NT2/D1 (cell line): ENCODE measurements around the gene GSS.
"Not testable (repeated sequence)": the region's sequence is repeated elsewhere in the genome, so short reads cannot be mapped to it uniquely, and the experiment has no call there.

Source experiments
- DNase-seq: peaks from one replicate; pipeline ENCODE4 v3.0.0-alpha.2; 2011; ENCODE audit warnings: low read depth, low spot score
- H3K27me3 ChIP-seq: 2 replicates; pipeline ENCODE4 v1.6.0; 2011; ENCODE audit warnings: mild to moderate bottlenecking; ENCODE audit not compliant: insufficient read length, insufficient read depth
- H3K36me3 ChIP-seq: 2 replicates; pipeline ENCODE4 v1.6.1; 2011; ENCODE audit warnings: mild to moderate bottlenecking, low read length, mixed read lengths; ENCODE audit not compliant: insufficient read depth, insufficient read length
- H3K4me1 ChIP-seq: 2 replicates; pipeline ENCODE4 v1.5.1; 2011; ENCODE audit not compliant: insufficient read depth, insufficient read length
- H3K4me3 ChIP-seq: 2 replicates; pipeline ENCODE4 v1.5.1; 2011; ENCODE audit warnings: low read depth; ENCODE audit not compliant: insufficient read length
- H3K9ac ChIP-seq: 2 replicates; pipeline ENCODE4 v1.6.0; 2011; ENCODE audit warnings: low read depth; ENCODE audit not compliant: insufficient read length
- H3K9me3 ChIP-seq: 2 replicates; pipeline ENCODE4 v1.5.1; 2011; ENCODE audit warnings: mild to moderate bottlenecking, low read length; ENCODE audit not compliant: insufficient read depth
- SUZ12 ChIP-seq: IDR thresholded peaks from 2 replicates; pipeline ENCODE4 v1.6.1; 2011; ENCODE audit not compliant: insufficient read length, insufficient read depth; ENCODE audit errors: extremely low read depth
- YY1 ChIP-seq: IDR thresholded peaks from 2 replicates; pipeline ENCODE4 v1.6.1; 2011; ENCODE audit not compliant: insufficient read length, insufficient read depth
- ZNF274 ChIP-seq: IDR thresholded peaks from 2 replicates; pipeline ENCODE4 v1.6.1; 2011; ENCODE audit warnings: mild to moderate bottlenecking, low read depth, low read length

Gene GSS

GRCh38 chr20:34884260-34884659 is 71.3 kb downstream of the GSS start:
- no peak for DNase-seq
- Histone ChIP-seq H3K4me1 (no peaks in the 10 kb centered on the region), H3K36me3 (peaks cover 6% of the 10 kb centered on the region), H3K27me3 (no peaks in the 10 kb centered on the region), H3K9me3 (no peaks in the 10 kb centered on the region), H3K4me3 (no peak overlapping the region), H3K9ac (no peak overlapping the region)
- TF ChIP-seq SUZ12: no peak
- no peak for TF ChIP-seq YY1
- TF ChIP-seq ZNF274: no peak

GRCh38 chr20:34883809-34884208 is 71.8 kb downstream of the GSS start:
- no peak for TF ChIP-seq SUZ12
- no peak for TF ChIP-seq ZNF274
- TF ChIP-seq YY1: no peak
- Histone ChIP-seq H3K36me3 (peaks cover 6% of the 10 kb centered on the region), H3K9me3 (no peaks in the 10 kb centered on the region), H3K4me3 (no peak overlapping the region), H3K27me3 (no peaks in the 10 kb centered on the region), H3K4me1 (no peaks in the 10 kb centered on the region), H3K9ac (no peak overlapping the region)
- no peak for DNase-seq

- Histone ChIP-seq H3K9me3 (no peaks in the 10 kb centered on the region), H3K9ac (no peak overlapping the region)
- TF ChIP-seq ZNF274 (no peak), SUZ12 (no peak), YY1 (no peak)
Measured at GRCh38 chr20:34883087-34883688, 72.4 kb downstream of the GSS start.

GRCh38 chr20:34881689-34882088 is 73.9 kb downstream of the GSS start:
- Histone ChIP-seq H3K4me3 (no peak overlapping the region), H3K36me3 (peaks cover 6% of the 10 kb centered on the region), H3K9ac (no peak overlapping the region), H3K9me3 (no peaks in the 10 kb centered on the region), H3K27me3 (peaks cover 13% of the 10 kb centered on the region), H3K4me1 (no peaks in the 10 kb centered on the region)
- no peak for DNase-seq
- no peak for TF ChIP-seq SUZ12
- TF ChIP-seq ZNF274: no peak
- no peak for TF ChIP-seq YY1

More at GRCh38 chr20:34883087-34883688, 72.4 kb downstream of the GSS start:
- DNase-seq: no peak
- Histone ChIP-seq H3K4me3 (no peak overlapping the region), H3K4me1 (no peaks in the 10 kb centered on the region), H3K27me3 (peaks cover 2% of the 10 kb centered on the region), H3K36me3 (peaks cover 6% of the 10 kb centered on the region)

GRCh38 chr20:34880971-34881370 is 74.6 kb downstream of the GSS start:
- DNase-seq, H3K36me3 ChIP-seq, H3K4me3 ChIP-seq, H3K9me3 ChIP-seq, H3K9ac ChIP-seq, H3K4me1 ChIP-seq: not testable (repeated sequence)
- peaks cover 16% of the 10 kb centered on the region for H3K27me3 ChIP-seq

- no peak overlapping the region for H3K4me3 ChIP-seq
- no peaks in the 10 kb centered on the region for H3K4me1 ChIP-seq
- H3K9ac ChIP-seq: no peak overlapping the region
- no peaks in the 10 kb centered on the region for H3K9me3 ChIP-seq
- H3K36me3 ChIP-seq: peaks cover 6% of the 10 kb centered on the region
- peaks cover 16% of the 10 kb centered on the region for H3K27me3 ChIP-seq
- DNase-seq: no peak
- no peak for TF ChIP-seq ZNF274
- no peak for TF ChIP-seq YY1
- TF ChIP-seq SUZ12: no peak
Measured at GRCh38 chr20:34880215-34880850, 75.3 kb downstream of the GSS start.
